GM19372 (cell line): ENCODE measurements around the gene ECE1.
"Not testable (repeated sequence)": the region's sequence is repeated elsewhere in the genome, so short reads cannot be mapped to it uniquely, and the experiment has no call there.

Experiments
- ATAC-seq: cut with Tn5 transposase; IDR thresholded peaks from one replicate; pipeline ENCODE4 v1.9.1; 2021; ENCODE audit warnings: mild to moderate bottlenecking, low read depth, moderate library complexity; ENCODE audit not compliant: unreplicated experiment

ECE1 gene

GRCh38 chr1:21237446-21238088 lies 52.7 kb downstream of the ECE1 start:
- ATAC-seq = no peak

GRCh38 chr1:21236178-21236577 lies 54.1 kb downstream of the ECE1 start:
- ATAC-seq = no peak

- ATAC-seq = no peak
Measured at GRCh38 chr1:21234779-21235178, 55.5 kb downstream of the ECE1 start.

GRCh38 chr1:21233490-21233889 lies 56.8 kb downstream of the ECE1 start:
- no peak for ATAC-seq

- no peak for ATAC-seq
Measured at GRCh38 chr1:21232044-21232443, 58.2 kb downstream of the ECE1 start.

GRCh38 chr1:21229246-21230000 lies 60.8 kb downstream of the ECE1 start:
- no peak for ATAC-seq

- not testable (repeated sequence) for ATAC-seq
Measured at GRCh38 chr1:21228224-21228623, 62.0 kb downstream of the ECE1 start.

GRCh38 chr1:21225065-21225464 lies 65.2 kb downstream of the ECE1 start:
- ATAC-seq = no peak

DNA sequence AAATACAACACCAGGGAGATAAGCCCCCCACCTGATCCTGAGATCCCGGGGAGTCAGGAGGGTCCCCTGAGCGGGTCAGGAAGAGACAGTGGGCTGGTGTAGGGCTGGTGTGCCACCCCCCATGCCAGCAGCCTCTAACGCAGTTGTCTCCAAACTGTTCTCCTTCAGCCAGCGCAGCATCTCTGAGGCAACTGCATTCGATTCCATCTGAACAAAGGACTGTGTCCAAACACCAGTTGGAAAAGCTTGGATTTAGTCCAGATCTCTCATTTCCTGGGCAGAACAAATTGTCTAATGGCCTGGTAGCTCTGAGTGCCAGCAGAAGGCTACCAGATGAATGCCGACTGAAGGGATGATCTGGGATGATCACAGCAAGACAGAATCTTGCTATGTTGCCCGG lies 69.4 kb downstream of the ECE1 start:
- ATAC-seq = no peak

DNA sequence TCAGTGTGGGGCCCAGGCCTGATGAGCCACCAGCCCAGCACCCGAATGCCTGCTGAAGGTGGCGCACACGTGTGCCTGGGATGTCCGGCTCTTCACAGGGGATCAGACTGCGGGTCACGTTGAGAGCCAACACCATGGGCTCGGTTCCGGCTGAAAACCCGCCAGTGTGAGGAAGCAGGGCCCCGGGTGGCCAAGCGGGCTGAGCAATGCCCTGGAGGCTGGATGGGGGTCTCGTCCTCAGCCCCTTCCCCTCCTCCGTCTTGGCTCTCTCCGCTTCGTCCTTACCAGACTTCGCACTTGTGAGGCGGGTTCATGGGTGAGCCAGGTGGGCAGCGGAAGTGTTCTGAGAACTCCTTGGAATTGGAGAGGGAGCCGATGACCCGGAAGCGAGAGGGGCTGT lies 70.6 kb downstream of the ECE1 start:
- ATAC-seq = no peak

DNA sequence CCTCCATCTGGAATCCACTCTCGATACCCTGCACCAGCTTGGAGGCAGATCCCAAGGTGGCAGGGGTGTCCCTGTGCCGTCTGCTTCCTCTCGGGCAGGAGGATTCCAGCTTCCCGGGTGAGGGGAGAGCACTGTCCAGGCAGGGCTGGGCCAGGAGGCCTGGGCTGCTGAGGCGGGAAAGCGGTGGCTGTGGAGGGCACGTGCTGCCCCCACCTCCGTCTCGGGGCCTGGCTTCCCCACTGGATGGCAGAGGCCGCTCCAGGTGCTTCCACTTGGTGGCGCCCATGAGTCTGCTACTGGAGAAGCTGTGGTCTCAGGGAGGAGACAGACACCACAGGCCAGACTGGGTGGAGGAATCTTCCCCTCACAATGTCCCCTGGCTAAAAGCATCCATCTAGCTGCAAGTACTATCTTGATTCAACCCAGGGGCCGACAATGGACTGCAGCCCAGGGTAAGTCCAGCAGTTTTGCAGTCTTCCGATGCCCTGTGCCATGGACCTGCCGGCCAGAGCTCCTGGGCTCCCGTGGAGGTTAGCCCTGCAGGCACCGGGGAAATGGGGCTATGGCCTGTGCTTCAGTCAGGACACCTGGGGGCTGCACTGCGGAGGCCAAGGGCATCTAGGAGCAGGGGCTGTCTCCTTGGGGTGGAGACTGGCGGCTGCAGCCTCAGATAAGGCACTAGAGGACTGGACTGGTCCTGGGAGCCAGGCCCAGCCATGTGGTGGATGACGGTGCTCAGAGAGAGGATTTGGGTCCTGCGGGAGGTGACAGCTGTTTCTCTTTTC lies 72.3 kb downstream of the ECE1 start:
- ATAC-seq = no peak

- no peak for ATAC-seq
Measured at GRCh38 chr1:21216835-21217811, 73.1 kb downstream of the ECE1 start.

DNA sequence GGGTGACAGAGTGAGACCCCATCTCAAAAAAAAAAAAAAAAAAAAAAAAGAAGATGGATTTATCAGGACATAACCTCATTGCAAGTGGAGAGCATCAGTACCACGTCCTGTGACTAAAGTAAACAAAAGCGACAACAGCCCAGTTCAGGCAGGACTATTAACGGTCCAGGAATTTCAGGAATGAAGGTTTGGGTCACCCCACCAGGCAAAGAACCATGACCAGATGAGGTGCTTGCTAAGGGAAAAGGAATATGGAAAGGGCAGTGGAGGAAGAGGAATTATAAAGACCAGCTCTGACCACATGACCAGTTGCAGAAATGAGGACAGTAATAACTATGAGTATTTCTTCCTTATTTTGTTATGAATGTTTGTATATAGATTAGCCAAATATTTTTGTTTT lies 78.1 kb downstream of the ECE1 start:
- no peak for ATAC-seq

DNA sequence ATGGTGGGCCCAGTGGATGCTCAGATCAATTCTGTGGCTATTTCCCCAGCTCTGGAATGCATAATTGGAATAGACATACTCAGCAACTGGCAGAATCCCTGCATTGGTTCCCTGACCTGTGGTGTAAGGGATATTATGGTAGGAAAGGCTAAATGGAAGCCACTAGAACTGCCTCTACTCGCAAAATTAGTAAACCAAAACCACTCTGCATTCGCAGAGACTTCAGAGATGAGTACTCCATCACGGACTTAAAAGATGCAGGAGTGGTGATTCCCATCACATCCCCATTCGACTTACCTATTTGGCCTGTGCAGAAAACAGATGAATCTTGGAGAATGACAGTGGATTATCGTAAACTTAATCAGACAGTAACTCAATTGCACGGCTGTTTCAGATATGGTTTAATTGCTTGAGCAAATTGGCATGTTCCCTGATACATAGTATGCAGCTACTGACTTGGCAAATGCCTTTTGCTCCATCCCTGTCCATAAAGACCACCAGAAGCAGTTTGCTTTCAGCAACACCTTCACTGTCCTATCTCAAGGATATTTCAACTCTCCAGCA lies 82.0 kb downstream of the ECE1 start:
- not testable (repeated sequence) for ATAC-seq

DNA sequence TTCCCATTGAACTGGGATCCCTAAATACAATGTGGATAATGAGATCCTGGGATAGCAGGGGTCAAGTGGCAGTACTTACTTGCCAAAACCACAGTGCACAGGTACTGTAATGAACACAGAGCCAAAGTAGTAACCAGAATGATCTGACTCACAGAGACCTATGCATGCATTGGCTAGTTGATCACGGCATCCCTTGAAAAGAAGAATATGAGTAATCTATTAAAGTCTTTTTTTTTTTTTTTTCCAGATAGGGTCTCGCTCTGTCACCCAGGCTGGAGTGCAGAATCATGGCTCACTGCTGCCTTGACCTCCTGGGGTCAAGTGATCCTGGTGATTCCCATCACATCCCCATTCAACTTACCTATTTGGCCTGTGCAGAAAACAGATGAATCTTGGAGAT lies 84.1 kb downstream of the ECE1 start:
- ATAC-seq = no peak

- ATAC-seq = no peak
Measured at GRCh38 chr1:21205416-21205815, 84.8 kb downstream of the ECE1 start.

DNA sequence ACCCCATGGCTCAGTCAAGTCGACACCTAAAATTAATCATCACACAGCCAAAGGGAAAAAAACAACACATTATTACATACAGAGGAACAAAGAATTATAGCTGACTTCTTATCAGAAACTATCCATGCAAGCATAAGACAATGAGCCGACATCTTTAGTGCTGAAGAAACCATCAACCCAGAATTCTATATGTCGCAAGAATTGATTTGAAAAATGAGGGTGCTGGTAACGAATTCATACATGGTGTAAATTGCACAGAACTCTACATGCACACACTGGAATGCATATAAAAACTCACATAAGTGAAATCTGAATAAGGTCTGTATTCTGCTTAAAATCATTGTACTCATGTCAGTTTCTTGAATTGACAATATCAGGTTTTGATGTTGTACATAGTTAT lies 88.6 kb downstream of the ECE1 start:
- no peak for ATAC-seq

DNA sequence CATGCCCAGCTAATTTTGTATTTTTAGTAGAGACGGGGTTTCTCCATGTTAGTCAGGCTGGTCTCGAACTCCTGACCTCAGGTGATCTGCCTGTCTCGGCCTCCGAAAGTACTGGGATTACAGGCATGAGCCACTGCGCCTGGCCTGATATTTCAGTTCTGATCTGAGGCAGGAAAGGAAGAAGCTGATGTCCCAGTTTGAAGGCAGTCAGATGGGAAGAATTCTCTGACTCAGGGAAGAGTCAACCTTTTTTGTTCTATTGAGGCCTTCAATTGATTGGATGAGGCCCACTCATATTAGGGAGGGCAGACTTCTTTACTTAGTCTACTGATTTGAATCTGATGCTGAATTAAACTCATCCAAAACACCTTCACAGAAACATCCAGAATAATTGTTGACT lies 89.0 kb downstream of the ECE1 start:
- ATAC-seq = not testable (repeated sequence)

DNA sequence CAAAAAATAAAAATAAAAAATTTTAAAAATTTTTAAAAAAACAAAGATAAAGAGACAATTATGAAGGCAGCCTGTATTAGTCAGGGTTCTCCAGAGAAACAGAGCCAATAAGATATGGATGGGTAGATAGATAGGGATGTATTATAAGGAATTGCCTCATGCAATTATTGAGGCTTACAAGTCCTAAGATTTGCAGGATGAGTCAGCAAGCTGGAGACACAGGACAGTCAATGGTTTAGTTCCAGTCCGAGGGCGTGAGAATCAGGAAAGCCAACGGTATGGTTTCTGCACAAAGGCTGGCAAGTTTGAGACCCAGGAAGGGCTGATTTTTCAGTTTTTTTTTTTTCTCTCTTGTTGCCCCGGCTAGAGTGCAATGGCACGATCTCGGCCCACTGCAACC lies 89.5 kb downstream of the ECE1 start:
- no peak for ATAC-seq

DNA sequence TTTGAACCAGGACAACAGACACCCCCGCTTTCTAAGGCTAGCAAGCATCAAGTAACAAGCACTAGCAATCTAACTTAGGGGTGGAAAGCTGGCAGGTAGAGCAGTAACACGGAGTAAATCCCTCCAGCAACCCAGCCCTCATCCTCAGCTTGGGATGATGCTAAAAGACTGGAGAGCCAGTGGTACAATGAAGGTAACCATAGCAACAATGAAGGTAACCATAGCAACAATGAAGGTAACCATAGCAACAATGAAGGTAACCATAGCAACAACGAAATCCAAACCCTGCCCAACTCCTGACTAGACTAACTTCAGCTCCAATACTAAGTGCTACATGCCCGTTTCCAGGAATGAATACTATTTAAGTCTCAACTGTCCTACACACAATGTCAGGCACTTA lies 91.3 kb downstream of the ECE1 start:
- no peak for ATAC-seq
